ENCODE results near the gene RALGAPA2. TPM values are rescaled to one million over a fixed set of nuclear protein-coding genes. Genes with fewer than 3 reads are reported as not detected.

Gene RALGAPA2
- total RNA-seq, 4 donors from 2014 or later = 54.3 to 67.6 (median 60.3) TPM

GRCh38 chr20:20741087-20742045 lies 28.9 kb upstream of the RALGAPA2 start:
- Histone ChIP-seq H3K4me1 (peaks cover 0 to 19% (median 2%) of the 10 kb centered on the region in 4 donors), H3K36me3 (no peaks in the 10 kb centered on the region), H3K9me3 (no peaks in the 10 kb centered on the region), H3K27me3 (no peaks in the 10 kb centered on the region), H3K27ac (no peak overlapping the region), H3K4me3 (no peak overlapping the region)
- DNase-seq = no peak
- TF ChIP-seq POLR2A (IDR thresholded peaks at IDR 0.05) (no peak), CTCF (IDR thresholded peaks at IDR 0.05) (no peak)

GRCh38 chr20:20740541-20740940 lies 28.1 kb upstream of the RALGAPA2 start:
- no peak overlapping the region for H3K27ac ChIP-seq
- TF ChIP-seq CTCF (IDR thresholded peaks at IDR 0.05) = no peak
- TF ChIP-seq POLR2A (IDR thresholded peaks at IDR 0.05) = no peak
- no peaks in the 10 kb centered on the region for H3K27me3 ChIP-seq
- H3K4me3 ChIP-seq = no peak overlapping the region
- no peak for DNase-seq
- H3K9me3 ChIP-seq = no peaks in the 10 kb centered on the region
- no peaks in the 10 kb centered on the region for H3K36me3 ChIP-seq
- peaks cover 0 to 19% (median 2%) of the 10 kb centered on the region in 4 donors for H3K4me1 ChIP-seq

GRCh38 chr20:20737158-20737557 lies 24.7 kb upstream of the RALGAPA2 start:
- no peak for DNase-seq
- Histone ChIP-seq H3K4me1 (no peaks in the 10 kb centered on the region), H3K27ac (no peak overlapping the region), H3K36me3 (no peaks in the 10 kb centered on the region), H3K27me3 (no peaks in the 10 kb centered on the region), H3K4me3 (no peak overlapping the region), H3K9me3 (no peaks in the 10 kb centered on the region)
- TF ChIP-seq POLR2A (IDR thresholded peaks at IDR 0.05) = no peak
- TF ChIP-seq CTCF (IDR thresholded peaks at IDR 0.05) = no peak

- Histone ChIP-seq H3K4me3 (no peak overlapping the region), H3K36me3 (no peaks in the 10 kb centered on the region), H3K27ac (no peak overlapping the region), H3K9me3 (no peaks in the 10 kb centered on the region), H3K4me1 (no peaks in the 10 kb centered on the region), H3K27me3 (no peaks in the 10 kb centered on the region)
- TF ChIP-seq POLR2A (IDR thresholded peaks at IDR 0.05) = no peak
- TF ChIP-seq CTCF (IDR thresholded peaks at IDR 0.05) = no peak
- no peak for DNase-seq
Measured at GRCh38 chr20:20736303-20736702, 23.9 kb upstream of the RALGAPA2 start.

- no peaks in the 10 kb centered on the region for H3K36me3 ChIP-seq
- no peaks in the 10 kb centered on the region for H3K9me3 ChIP-seq
- H3K4me3 ChIP-seq = no peak overlapping the region
- no peaks in the 10 kb centered on the region for H3K27me3 ChIP-seq
- no peak for TF ChIP-seq POLR2A (IDR thresholded peaks at IDR 0.05)
- no peak for TF ChIP-seq CTCF (IDR thresholded peaks at IDR 0.05)
- peak overlapping the region in 1 of 4 donors; percentile 9 for H3K27ac ChIP-seq
- DNase-seq = no peak
- H3K4me1 ChIP-seq = no peaks in the 10 kb centered on the region
Measured at GRCh38 chr20:20734475-20734948, 22.1 kb upstream of the RALGAPA2 start.

All from Peyer's patch (tissue), 4 donors.